Measurements from ENCODE around the gene RER1.

RER1 gene

DNA sequence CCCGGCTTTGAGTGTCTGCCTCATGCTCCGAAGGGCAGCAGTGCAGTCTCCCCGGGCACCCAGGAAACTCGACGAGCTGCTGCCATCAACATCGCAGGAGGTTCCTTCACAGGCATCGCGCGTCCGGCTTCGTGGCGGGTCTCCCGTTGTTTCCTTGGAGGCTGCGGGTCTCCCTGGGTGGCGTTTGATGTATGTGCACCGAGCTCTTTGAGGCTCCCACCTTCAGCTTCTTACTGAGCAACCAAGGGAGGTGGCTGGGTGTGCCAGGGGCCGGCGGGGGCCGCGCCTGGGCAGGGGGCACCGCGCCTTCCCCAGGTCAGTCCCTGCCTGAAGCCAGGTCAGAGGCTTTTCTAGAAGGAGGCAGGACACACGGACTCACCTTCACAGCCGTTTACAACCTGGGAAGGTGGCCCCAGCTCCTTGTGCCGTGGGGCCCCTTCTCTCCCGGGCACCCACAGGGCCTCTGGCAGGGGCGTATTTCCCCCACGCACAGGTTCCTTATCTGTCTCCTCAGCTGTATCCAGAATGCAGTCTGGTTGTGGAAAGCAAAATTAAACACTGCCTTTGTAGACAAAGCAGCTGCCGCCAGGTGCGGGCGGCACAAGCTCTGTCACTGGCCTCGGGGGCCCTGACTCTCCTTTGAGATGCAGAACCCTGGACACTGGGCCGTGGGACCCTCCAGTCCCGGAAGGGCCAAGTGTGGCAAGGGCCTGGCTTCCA, 42.5 kb downstream of the RER1 start:
- no peak overlapping the region for H3K27ac ChIP-seq
- TF ChIP-seq ZFX (IDR thresholded peaks at IDR 0.05) = no peak
- TF ChIP-seq, protein P1, sequence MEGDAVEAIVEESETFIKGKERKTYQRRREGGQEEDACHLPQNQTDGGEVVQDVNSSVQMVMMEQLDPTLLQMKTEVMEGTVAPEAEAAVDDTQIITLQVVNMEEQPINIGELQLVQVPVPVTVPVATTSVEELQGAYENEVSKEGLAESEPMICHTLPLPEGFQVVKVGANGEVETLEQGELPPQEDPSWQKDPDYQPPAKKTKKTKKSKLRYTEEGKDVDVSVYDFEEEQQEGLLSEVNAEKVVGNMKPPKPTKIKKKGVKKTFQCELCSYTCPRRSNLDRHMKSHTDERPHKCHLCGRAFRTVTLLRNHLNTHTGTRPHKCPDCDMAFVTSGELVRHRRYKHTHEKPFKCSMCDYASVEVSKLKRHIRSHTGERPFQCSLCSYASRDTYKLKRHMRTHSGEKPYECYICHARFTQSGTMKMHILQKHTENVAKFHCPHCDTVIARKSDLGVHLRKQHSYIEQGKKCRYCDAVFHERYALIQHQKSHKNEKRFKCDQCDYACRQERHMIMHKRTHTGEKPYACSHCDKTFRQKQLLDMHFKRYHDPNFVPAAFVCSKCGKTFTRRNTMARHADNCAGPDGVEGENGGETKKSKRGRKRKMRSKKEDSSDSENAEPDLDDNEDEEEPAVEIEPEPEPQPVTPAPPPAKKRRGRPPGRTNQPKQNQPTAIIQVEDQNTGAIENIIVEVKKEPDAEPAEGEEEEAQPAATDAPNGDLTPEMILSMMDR (conservative IDR thresholded peaks at IDR 0.05) = no peak

DNA sequence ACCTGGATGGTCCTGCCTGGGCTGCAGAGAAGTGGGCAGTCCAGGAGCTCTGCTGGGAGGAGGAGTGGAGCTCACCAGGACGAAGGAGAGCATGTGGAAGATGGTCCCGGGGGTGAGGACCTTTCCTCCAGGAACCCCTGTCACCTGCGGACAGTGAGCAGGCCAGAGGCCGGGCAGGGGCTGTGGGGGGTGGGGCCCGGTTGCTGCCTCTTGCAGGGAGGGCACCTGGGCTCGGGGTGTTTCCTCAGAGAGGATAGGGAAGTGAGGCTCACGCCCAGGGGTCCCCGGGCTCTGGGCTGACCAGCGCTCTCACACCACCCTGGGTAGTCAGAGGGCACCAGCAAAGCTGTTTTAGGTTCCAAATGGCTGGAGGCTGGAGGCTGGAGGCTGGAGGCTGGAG, 43.5 kb downstream of the RER1 start:
- TF ChIP-seq, protein P1 (conservative IDR thresholded peaks at IDR 0.05) = no peak
- no peak for TF ChIP-seq ZFX (IDR thresholded peaks at IDR 0.05)
- H3K27ac ChIP-seq = no peak overlapping the region

DNA sequence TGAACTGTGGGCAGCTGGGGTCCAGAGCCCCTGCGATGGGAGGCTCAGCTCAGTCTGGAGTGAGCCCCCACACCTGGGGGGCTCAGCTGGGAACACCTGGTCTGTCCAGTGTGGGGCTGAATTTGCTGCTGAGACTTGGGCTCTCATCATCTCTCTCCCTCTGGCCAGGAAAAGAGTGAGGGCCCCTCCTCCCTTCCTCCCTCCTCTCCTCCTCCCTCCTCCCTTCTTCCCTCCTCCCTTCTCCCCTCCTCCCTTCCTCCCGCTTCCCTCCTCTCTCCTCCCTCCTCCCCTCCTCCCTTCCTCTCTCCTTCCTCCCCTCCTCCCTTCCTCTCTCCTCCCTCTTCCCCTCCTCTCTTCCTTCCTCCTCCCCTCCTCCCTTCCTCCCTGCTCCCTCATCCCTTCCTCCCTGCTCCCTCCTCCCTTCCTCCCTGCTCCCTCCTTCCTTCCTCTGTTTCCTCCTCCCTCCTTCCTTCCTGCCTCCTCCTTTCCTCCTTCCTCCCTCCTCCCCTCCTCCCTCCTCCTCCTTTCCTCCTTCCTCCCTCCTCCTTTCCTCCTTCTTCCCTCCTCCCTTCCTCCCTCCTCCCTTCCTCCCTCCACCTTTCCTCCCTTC, 44.2 kb downstream of the RER1 start:
- TF ChIP-seq, protein P1 (conservative IDR thresholded peaks at IDR 0.05) = no peak
- TF ChIP-seq ZFX (IDR thresholded peaks at IDR 0.05) = no peak
- H3K27ac ChIP-seq = no peak overlapping the region

DNA sequence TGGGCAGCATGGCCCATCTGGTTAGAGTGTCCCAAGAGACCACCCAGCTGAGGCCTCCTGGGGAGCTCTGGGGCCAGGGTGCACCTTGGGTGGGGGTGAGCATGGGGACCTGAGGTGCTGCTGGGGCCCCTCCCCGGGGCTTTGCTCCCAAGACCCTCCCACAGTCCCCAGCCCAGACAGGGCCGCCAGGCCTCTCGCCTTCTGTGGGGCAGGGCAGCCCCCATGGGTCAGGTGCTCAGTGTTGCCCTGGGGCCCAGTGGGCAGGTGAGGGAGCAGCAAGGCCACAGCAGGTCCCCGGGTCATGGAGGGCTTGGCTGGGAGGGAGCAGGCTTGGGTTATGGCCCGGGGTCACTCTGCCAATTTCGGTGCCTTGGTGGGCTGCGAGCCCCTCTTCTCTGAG, 45.2 kb downstream of the RER1 start:
- peak overlapping the region; percentile 91 for H3K27ac ChIP-seq
- TF ChIP-seq, protein P1 (conservative IDR thresholded peaks at IDR 0.05) = no peak
- no peak for TF ChIP-seq ZFX (IDR thresholded peaks at IDR 0.05)

DNA sequence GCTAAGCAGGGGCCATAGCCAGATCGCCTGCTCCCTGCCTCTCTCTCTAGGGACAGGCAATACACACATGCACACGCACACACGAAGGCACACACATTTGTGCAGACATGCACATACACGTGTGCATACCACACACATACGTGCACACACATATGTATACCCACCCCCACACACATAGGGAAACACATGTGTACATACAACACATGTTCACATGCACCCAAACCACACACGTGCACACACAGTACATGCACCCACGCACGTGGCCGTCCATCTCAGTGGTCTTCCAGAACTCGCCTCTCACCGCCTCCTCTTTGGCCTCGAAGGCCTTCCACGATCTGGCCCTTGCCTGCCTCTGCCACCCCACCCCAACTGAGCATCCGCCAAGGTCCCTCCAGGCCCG, 46.0 kb downstream of the RER1 start:
- peak overlapping the region; percentile 91 for H3K27ac ChIP-seq
- TF ChIP-seq, protein P1 (conservative IDR thresholded peaks at IDR 0.05) = no peak
- no peak for TF ChIP-seq ZFX (IDR thresholded peaks at IDR 0.05)

DNA sequence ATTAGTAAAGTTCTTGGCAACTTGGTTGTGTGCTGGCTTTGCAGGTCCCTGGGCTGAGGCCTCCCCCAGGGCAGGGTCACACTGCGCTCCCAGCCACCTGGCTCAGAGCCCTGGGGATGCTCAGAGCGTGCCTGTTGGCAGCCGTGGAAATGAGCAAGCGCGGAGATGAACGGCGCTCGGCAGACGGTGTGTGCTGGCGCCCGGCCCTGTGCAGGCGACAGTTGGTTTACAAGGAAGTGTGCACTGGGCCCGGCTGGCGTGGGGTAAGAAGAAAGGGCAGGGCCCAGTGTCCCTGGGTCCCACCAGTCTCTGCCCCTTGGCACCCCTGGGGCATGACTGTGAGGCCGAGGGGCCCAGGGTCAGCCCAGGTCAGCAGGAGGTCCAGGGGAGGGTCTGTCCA, 46.4 kb downstream of the RER1 start:
- TF ChIP-seq, protein P1 (conservative IDR thresholded peaks at IDR 0.05) = no peak
- peak; percentile 52; the same call in 1 of the 2 replicates for TF ChIP-seq ZFX (IDR thresholded peaks at IDR 0.05)
- peak overlapping the region; percentile 91 for H3K27ac ChIP-seq

DNA sequence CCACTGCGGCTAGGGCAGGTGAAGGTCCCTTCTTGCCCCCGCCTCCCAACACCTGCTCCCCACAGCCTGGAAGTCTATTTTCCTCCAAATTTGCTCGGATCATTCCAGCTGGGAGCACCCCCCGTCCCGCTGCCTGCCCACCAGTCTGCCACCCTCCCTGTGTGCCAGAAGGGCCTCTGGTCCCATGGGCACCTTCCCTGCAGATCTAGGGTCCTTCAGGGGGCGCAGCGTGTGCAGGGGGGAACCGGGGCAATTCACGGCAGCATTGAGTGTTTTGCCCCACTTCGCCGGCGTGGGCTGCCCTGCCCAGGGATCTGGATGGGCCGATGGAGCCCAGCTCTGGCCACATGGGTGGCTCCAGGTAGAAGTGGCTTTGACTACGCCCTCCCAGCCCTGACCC, 47.0 kb downstream of the RER1 start:
- H3K27ac ChIP-seq = peak overlapping the region; percentile 91
- TF ChIP-seq ZFX (IDR thresholded peaks at IDR 0.05) = no peak
- TF ChIP-seq, protein P1 (conservative IDR thresholded peaks at IDR 0.05) = no peak

Data from C4-2B (cell line).